NCI-H1436 (cell line): ENCODE data around the gene KIAA1210.
"Not testable (repeated sequence)": the region's sequence is repeated elsewhere in the genome, so short reads cannot be mapped to it uniquely, and the experiment has no call there.

Experiments
- DNase-seq: peaks from one replicate; lab custom pipeline; 2025; lab: John Stamatoyannopoulos, UW

Gene KIAA1210

GRCh38 chrX:119036107-119037029 lies 91.2 kb downstream of the KIAA1210 start:
- no peak for DNase-seq

GRCh38 chrX:119030990-119031389 lies 96.6 kb downstream of the KIAA1210 start:
- DNase-seq: no peak

GRCh38 chrX:119029656-119030055 lies 98.0 kb downstream of the KIAA1210 start:
- not testable (repeated sequence) for DNase-seq

GRCh38 chrX:119028733-119029330 lies 98.8 kb downstream of the KIAA1210 start:
- no peak for DNase-seq
